Ovary (tissue), 9 donors: ENCODE measurements around the gene EYS. TPM values are rescaled to one million over a fixed set of nuclear protein-coding genes. Genes with fewer than 3 reads are reported as not detected.
"Not testable (repeated sequence)": the region's sequence is repeated elsewhere in the genome, so short reads cannot be mapped to it uniquely, and the experiment has no call there.

Source experiments
- DNase-seq, 5 donors: peaks; one replicate each; pipeline ENCODE4 v3.0.0-alpha.2; 2019 to 2020
- H3K27ac ChIP-seq, 2 donors: fragments of 200-600 bp; one replicate each; pipeline versions ENCODE4 v1.5.1 to v1.8.0; 2019 to 2022
- H3K27me3 ChIP-seq: fragments of 200-600 bp; one replicate; pipeline ENCODE4 v1.8.0; 2022
- H3K36me3 ChIP-seq: fragments of 200-600 bp; sonication (generic); one replicate; pipeline ENCODE4 v1.5.1; 2019
- H3K4me1 ChIP-seq: one replicate; pipeline ENCODE4 v1.8.1; 2013; ENCODE audit warnings: mild to moderate bottlenecking, moderate library complexity; ENCODE audit not compliant: insufficient read depth
- H3K4me3 ChIP-seq: fragments of 200-600 bp; sonication (generic); one replicate; pipeline ENCODE4 v1.5.1; 2017
- H3K9me3 ChIP-seq, 2 donors: fragments of 200-600 bp in 1 of 2; sonication (generic) in 1 of 2; one replicate each; pipeline versions ENCODE4 v1.5.1 to v1.8.1; 2013 to 2019; ENCODE audit warnings: mild to moderate bottlenecking in 1 of 2, moderate library complexity in 1 of 2
- CTCF ChIP-seq, 3 donors: fragments of 450-650 bp in 2 of 3; fragments of 200-600 bp in 1 of 3; IDR thresholded peaks; one replicate each; pipeline versions ENCODE4 v1.5.1 to v1.8.0; 2016 to 2022; ENCODE audit warnings: antibody characterized with exemption in 3 of 3, mild to moderate bottlenecking in 1 of 3
- EP300 ChIP-seq: sonication (generic); formaldehyde crosslinking; IDR thresholded peaks from one replicate; pipeline ENCODE4 v1.6.1; 2017; ENCODE audit warnings: antibody characterized with exemption
- POLR2A ChIP-seq: fragments of 450-650 bp; IDR thresholded peaks from one replicate; pipeline ENCODE4 v1.6.1; 2017; ENCODE audit warnings: antibody characterized with exemption, mild to moderate bottlenecking, moderate library complexity
- WGBS, 3 donors: extraction: QIAGEN DNeasy Blood & Tissue Kit in 1 of 3; methylation state at CpG; one replicate each; pipeline versions ENCODE4 v1.1.5 to v1.1.7; 2013 to 2017; 5-methylcytosine and 5-hydroxymethylcytosine counted together
- intact Hi-C, 4 donors: fragments of 100-400 bp; cut with DNase I; formaldehyde crosslinking; loops; one replicate each; pipeline versions ENCODE4 v1.11.0 to v1.15.1; 2022 to 2023
- polyA plus RNA-seq, 2 donors: library from polyadenylated mRNA; stranded (reverse); fragments of 200-250 nt in 1 of 2; fragments of 350-450 nt in 1 of 2; fragmentation: Illumina TruSeq in 1 of 2; extraction: RNeasy Lipid Tissue Mini Kit (QIAGEN cat#74804) in 1 of 2; gene quantifications; one replicate each; pipeline ENCODE4 v1.2.3, GENCODE V29; 2013 to 2014
- total RNA-seq, 7 donors: library from RNA; depleted of rRNA in 2 of 7; stranded (reverse); fragments of >200 nt in 2 of 7; fragmentation: NEBNext Ultra II Directional in 3 of 7; extraction: Animal tissue kit (Norgen Biotek cat#: 25700) in 3 of 7; gene quantifications; one replicate each; pipeline versions ENCODE4 v1.1.0 to v1.2.4, GENCODE V29; 2016 to 2023
- donor health status: DM: no; HTN: no; CAD: no; lungs with moderate emphysema.
- donor health status: DM: no; HTN: no; CAD: no.
- donor health status: Bipolar disorder and iron deficiency.
- donor health status: DM: yes; HTN: yes; CAD: no.
- donor health status: DM: no; HTN: no; CAD: no.
- donor health status: DM: yes; HTN: yes; CAD: no.

The EYS gene
- total and polyA plus RNA-seq, 9 donors: under 0.01 to 0.03 (median 0.01) TPM; not detected in 6

GRCh38 chr6:65004283-65004682 is 702.7 kb downstream of the EYS start:
- H3K4me1 ChIP-seq: no peaks in the 10 kb centered on the region
- no peak overlapping the region for H3K4me3 ChIP-seq
- TF ChIP-seq POLR2A (no peak), EP300 (no peak), CTCF (IDR thresholded peaks at IDR 0.05) (no peak)
- 88 to 93% (median 92%) methylated on average over 4 of the region's 4 CpGs for WGBS, 3 donors
- H3K27ac ChIP-seq: no peak overlapping the region
- intact Hi-C loops: no loop called here
- H3K36me3 ChIP-seq: no peaks in the 10 kb centered on the region
- H3K9me3 ChIP-seq: no peaks in the 10 kb centered on the region
- no peaks in the 10 kb centered on the region for H3K27me3 ChIP-seq
- no peak for DNase-seq

- H3K4me1 ChIP-seq, H3K36me3 ChIP-seq, H3K4me3 ChIP-seq, H3K9me3 ChIP-seq, H3K27me3 ChIP-seq, intact Hi-C loops, H3K27ac ChIP-seq, DNase-seq: not testable (repeated sequence)
- WGBS, 3 donors: 81 to 94% (median 87%) methylated on average over 4 of the region's 4 CpGs
These were observed 704.1 kb downstream of the EYS start for GRCh38 chr6:65002882-65003281.

GRCh38 chr6:65000815-65001214 is 706.2 kb downstream of the EYS start:
- no peaks in the 10 kb centered on the region for H3K4me1 ChIP-seq
- WGBS, 3 donors: 89 to 95% (median 92%) methylated on average over 7 of the region's 7 CpGs
- TF ChIP-seq POLR2A (no peak), CTCF (IDR thresholded peaks at IDR 0.05) (no peak), EP300 (no peak)
- H3K9me3 ChIP-seq: no peaks in the 10 kb centered on the region
- no peaks in the 10 kb centered on the region for H3K36me3 ChIP-seq
- H3K4me3 ChIP-seq: no peak overlapping the region
- no peak overlapping the region for H3K27ac ChIP-seq
- H3K27me3 ChIP-seq: no peaks in the 10 kb centered on the region
- intact Hi-C loops: no loop called here
- no peak for DNase-seq

- no peaks in the 10 kb centered on the region for H3K4me1 ChIP-seq
- no peak for DNase-seq
- intact Hi-C loops: no loop called here
- no peaks in the 10 kb centered on the region for H3K27me3 ChIP-seq
- no peaks in the 10 kb centered on the region for H3K36me3 ChIP-seq
- no peaks in the 10 kb centered on the region for H3K9me3 ChIP-seq
- H3K4me3 ChIP-seq: no peak overlapping the region
- TF ChIP-seq POLR2A (no peak), EP300 (no peak)
- no peak overlapping the region for H3K27ac ChIP-seq
These were observed 708.8 kb downstream of the EYS start for GRCh38 chr6:64998204-64998603.

GRCh38 chr6:64996301-64996700 is 710.7 kb downstream of the EYS start:
- TF ChIP-seq CTCF (IDR thresholded peaks at IDR 0.05) (no peak), EP300 (no peak), POLR2A (no peak)
- no peak overlapping the region for H3K27ac ChIP-seq
- H3K36me3 ChIP-seq: no peaks in the 10 kb centered on the region
- intact Hi-C loops: no loop called here
- H3K9me3 ChIP-seq: no peaks in the 10 kb centered on the region
- H3K4me1 ChIP-seq: no peaks in the 10 kb centered on the region
- 86 to 95% (median 91%) methylated on average over 4 of the region's 4 CpGs for WGBS, 3 donors
- no peak overlapping the region for H3K4me3 ChIP-seq
- H3K27me3 ChIP-seq: no peaks in the 10 kb centered on the region
- DNase-seq: no peak
